BLaER1 (cell line): Measurements from ENCODE around the gene PCSK6.
A peak's percentile ranks its signal among the peaks of the same experiment; 100 is the strongest.

ENCODE experiments used
- H3K27ac ChIP-seq: shearing (Covaris generic); formaldehyde crosslinking; 2 replicates; pipeline ENCODE4 v1.8.1; 2022
- H3K27me3 ChIP-seq: shearing (Covaris generic); formaldehyde crosslinking; 2 replicates; pipeline ENCODE4 v1.8.1; 2022
- H3K36me3 ChIP-seq: shearing (Covaris generic); formaldehyde crosslinking; 2 replicates; pipeline ENCODE4 v1.8.1; 2022
- H3K4me1 ChIP-seq: shearing (Covaris generic); formaldehyde crosslinking; 2 replicates; pipeline ENCODE4 v1.8.1; 2022
- H3K4me2 ChIP-seq: shearing (Covaris generic); formaldehyde crosslinking; 2 replicates; pipeline ENCODE4 v1.8.1; 2022
- H3K4me3 ChIP-seq: shearing (Covaris generic); formaldehyde crosslinking; 2 replicates; pipeline ENCODE4 v1.8.1; 2022
- H3K9ac ChIP-seq: shearing (Covaris generic); formaldehyde crosslinking; 2 replicates; pipeline ENCODE4 v1.8.1; 2022
- H3K9me3 ChIP-seq: shearing (Covaris generic); formaldehyde crosslinking; 2 replicates; pipeline ENCODE4 v1.8.1; 2022
- H4K20me1 ChIP-seq: shearing (Covaris generic); formaldehyde crosslinking; 2 replicates; pipeline ENCODE4 v1.8.1; 2022
- Cebpa-rat ChIP-seq: shearing (Covaris generic); IDR thresholded peaks from 2 replicates; pipeline ENCODE4 v1.8.1; 2022

PCSK6 gene

DNA sequence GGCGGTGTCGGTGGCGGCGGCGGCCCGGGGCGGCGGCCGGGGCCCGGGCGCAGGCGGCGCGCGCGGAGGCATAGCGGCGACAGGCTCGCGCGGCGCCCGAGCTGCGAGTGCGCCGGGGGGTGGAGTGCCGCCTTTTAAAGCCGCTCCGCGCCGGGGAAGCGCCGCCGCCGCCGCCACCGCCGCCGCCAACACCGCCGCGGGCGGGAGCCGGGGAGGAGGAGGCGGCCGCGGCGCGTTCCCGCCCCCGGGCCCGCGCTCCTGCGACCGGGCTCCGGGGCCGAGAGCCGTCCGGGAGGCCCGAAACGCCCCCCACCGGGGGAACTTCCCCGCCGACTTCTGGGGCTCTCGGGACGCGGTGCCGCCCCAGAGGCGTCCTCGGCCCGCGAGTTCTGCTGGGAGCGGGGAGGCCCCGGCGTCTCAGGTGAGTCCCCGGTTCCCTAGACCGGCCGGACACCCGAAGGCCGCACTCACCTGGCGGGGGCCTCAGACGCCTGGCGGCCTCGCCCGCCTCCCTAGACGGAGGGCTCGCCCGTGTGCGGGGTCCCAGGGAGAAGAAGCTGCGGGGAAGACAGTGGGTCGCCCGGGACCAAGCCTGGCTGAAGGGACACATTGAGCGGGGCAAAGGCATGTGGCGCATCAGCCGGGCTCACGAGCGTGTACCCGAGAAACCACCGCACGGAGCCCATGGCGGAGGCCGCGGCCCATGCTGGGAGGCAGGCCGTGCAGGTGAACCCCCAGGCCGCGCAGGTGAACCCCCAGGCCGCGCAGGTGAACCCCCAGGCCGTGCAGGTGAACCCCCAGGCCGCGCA, at the start of gene PCSK6:
Gene PCSK6, minus strand, starts transcription at position 109 of the 809 bp plus-strand sequence. Its CDS starts 37 bp downstream, at position 72.
- peak within 1 kb of the TSS; percentile 68 for H3K4me3 ChIP-seq
- 0 out of 2 replicates have a peak within 1 kb of the TSS, but pooled peaks have one; percentile 38 for H3K27ac ChIP-seq
- no peaks in the 10 kb centered on the region for H3K9me3 ChIP-seq
- H3K4me1 ChIP-seq, result peaks cover 30% of the 10 kb centered on the region
- peak within 1 kb of the TSS; percentile 61; the same call in 1 of the 2 replicates for H3K9ac ChIP-seq
- H3K36me3 ChIP-seq, result no peaks in the 10 kb centered on the region
- peak within 1 kb of the TSS; percentile 93 for H3K4me2 ChIP-seq
- TF ChIP-seq Cebpa-rat, result no peak
- peaks cover 43% of the 10 kb centered on the region for H3K27me3 ChIP-seq
- H4K20me1 ChIP-seq, result 0 out of 2 replicates have a peak, but pooled peaks cover 13% of the 10 kb centered on the region

GRCh38 chr15:101538996-101539395, 49.5 kb upstream of the PCSK6 start:
- no peak for TF ChIP-seq Cebpa-rat
- Histone ChIP-seq H3K4me2 (no peak overlapping the region), H3K36me3 (no peaks in the 10 kb centered on the region), H3K9me3 (no peaks in the 10 kb centered on the region), H4K20me1 (no peaks in the 10 kb centered on the region), H3K4me1 (peaks cover 34% of the 10 kb centered on the region), H3K27me3 (no peaks in the 10 kb centered on the region), H3K9ac (no peak overlapping the region), H3K27ac (no peak overlapping the region), H3K4me3 (no peak overlapping the region)

GRCh38 chr15:101538177-101538576, 48.7 kb upstream of the PCSK6 start:
- Histone ChIP-seq H3K27me3 (no peaks in the 10 kb centered on the region), H3K9ac (no peak overlapping the region), H3K9me3 (no peaks in the 10 kb centered on the region), H4K20me1 (no peaks in the 10 kb centered on the region), H3K36me3 (no peaks in the 10 kb centered on the region), H3K4me1 (peaks cover 41% of the 10 kb centered on the region), H3K4me3 (no peak overlapping the region), H3K4me2 (peak overlapping the region; percentile 87), H3K27ac (peak overlapping the region; percentile 56)
- no peak for TF ChIP-seq Cebpa-rat

DNA sequence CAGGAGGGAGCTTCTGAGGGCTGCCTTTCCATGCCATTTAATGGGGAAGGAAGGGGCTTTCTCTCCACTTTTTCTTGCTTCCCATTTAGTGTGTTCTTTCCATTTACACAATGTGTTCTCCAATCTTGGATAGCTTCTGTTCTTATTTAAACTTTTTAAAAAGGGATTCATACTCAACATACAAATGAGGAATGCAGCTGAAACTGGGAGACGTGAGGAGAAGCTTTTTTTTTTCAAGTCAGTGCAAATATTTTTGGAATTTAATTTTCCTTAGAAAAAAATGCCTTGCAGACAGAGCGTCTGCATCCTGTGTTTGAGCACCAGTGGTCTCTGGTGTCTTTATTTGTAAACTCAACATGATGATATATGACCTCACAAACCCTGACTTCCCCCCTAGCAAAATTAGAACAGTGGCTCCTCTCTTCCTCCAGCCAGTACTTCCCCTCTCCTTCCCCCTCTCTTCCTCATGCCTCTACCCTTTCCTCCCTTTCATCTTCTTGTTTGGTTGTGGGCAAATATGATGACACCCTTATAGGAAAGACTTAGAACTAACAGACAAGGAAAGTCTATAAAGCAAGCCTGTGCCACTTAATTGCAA, 48.1 kb upstream of the PCSK6 start:
- H3K9ac ChIP-seq, result peak overlapping the region; percentile 2; the same call in 1 of the 2 replicates
- H3K4me1 ChIP-seq, result peaks cover 47% of the 10 kb centered on the region
- no peak for TF ChIP-seq Cebpa-rat
- H3K4me2 ChIP-seq, result peak overlapping the region; percentile 87
- H3K36me3 ChIP-seq, result no peaks in the 10 kb centered on the region
- no peaks in the 10 kb centered on the region for H3K9me3 ChIP-seq
- H4K20me1 ChIP-seq, result no peaks in the 10 kb centered on the region
- no peak overlapping the region for H3K4me3 ChIP-seq
- H3K27me3 ChIP-seq, result no peaks in the 10 kb centered on the region
- H3K27ac ChIP-seq, result peak overlapping the region; percentile 56

DNA sequence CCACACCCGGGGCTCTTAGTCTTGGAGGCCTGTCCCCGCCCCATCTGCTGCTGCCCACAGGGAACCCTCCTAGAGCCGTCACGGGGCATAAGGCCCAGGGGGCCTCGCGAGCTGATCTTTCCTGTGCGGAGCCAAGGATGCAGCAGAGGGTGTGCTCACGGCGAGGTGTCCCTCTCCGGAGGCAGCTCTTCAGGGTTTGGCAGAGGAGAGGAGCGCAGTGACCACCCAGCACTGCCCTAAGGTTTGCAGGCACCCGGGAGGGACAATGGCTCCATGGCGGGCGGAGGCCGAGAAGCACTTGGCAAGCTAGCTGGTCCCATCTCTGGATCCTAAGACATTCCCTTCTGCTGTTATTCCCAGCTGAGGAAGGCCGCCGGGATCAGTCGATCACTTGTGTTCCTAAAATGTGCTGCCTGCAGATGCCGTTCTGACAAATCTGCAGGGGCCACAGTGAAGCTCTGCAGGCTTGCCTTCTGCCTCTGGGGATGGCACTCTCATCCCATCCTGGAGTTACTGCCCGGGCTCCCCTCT, 47.4 kb upstream of the PCSK6 start:
- H3K4me2 ChIP-seq, result peak overlapping the region; percentile 87
- no peaks in the 10 kb centered on the region for H3K27me3 ChIP-seq
- H3K36me3 ChIP-seq, result no peaks in the 10 kb centered on the region
- H3K27ac ChIP-seq, result peak overlapping the region; percentile 56
- no peak for TF ChIP-seq Cebpa-rat
- H3K4me3 ChIP-seq, result no peak overlapping the region
- H3K4me1 ChIP-seq, result peaks cover 48% of the 10 kb centered on the region
- H3K9ac ChIP-seq, result peak overlapping the region; percentile 2; the same call in 1 of the 2 replicates
- no peaks in the 10 kb centered on the region for H3K9me3 ChIP-seq
- H4K20me1 ChIP-seq, result no peaks in the 10 kb centered on the region

DNA sequence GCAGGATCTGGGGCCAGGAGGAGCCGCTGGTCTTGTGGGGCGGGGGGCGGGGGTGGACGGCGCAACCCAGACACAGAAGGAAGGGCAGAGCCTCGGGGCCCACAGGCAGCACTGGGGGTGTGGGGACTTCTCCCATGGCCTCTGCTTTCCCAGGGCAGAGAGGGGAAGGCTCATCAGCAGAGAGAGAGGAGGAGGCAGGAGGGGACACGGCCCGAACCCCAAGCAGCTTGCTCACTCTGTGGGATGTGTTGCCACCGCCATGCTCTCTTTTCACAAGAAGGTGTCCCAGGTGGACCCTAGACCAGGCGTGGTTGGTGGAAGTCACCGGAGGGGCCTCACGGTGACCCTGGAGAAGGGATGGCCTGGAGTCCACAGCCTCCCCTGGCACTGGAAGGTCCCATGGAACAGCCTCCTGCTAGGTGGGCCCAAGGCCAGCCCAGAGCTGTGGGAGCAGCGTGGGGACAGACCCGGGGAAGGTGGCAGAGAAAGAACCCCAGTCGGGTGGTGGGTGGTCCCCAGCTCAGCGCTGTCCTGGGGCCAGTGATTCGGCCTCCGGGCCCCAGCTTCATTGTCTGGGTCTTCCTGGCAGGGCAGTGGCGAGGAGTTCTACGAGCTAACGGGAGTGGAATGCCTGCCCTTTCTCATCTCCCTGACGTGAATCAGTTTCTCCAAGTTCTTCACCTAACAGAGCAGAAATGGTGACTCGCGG, 46.8 kb upstream of the PCSK6 start:
- no peak overlapping the region for H3K4me3 ChIP-seq
- H3K4me1 ChIP-seq, result peaks cover 51% of the 10 kb centered on the region
- H3K4me2 ChIP-seq, result peak overlapping the region; percentile 87
- no peaks in the 10 kb centered on the region for H4K20me1 ChIP-seq
- H3K36me3 ChIP-seq, result no peaks in the 10 kb centered on the region
- H3K27ac ChIP-seq, result peak overlapping the region; percentile 56; the same call in 1 of the 2 replicates
- no peak for TF ChIP-seq Cebpa-rat
- no peaks in the 10 kb centered on the region for H3K9me3 ChIP-seq
- no peaks in the 10 kb centered on the region for H3K27me3 ChIP-seq
- H3K9ac ChIP-seq, result peak overlapping the region; percentile 2; the same call in 1 of the 2 replicates

GRCh38 chr15:101535170-101535902, 45.8 kb upstream of the PCSK6 start:
- Histone ChIP-seq H3K36me3 (no peaks in the 10 kb centered on the region), H3K9me3 (no peaks in the 10 kb centered on the region), H4K20me1 (no peaks in the 10 kb centered on the region), H3K9ac (no peak overlapping the region), H3K27ac (no peak overlapping the region), H3K4me2 (no peak overlapping the region), H3K4me3 (no peak overlapping the region), H3K4me1 (peaks cover 60% of the 10 kb centered on the region), H3K27me3 (no peaks in the 10 kb centered on the region)
- TF ChIP-seq Cebpa-rat, result no peak

DNA sequence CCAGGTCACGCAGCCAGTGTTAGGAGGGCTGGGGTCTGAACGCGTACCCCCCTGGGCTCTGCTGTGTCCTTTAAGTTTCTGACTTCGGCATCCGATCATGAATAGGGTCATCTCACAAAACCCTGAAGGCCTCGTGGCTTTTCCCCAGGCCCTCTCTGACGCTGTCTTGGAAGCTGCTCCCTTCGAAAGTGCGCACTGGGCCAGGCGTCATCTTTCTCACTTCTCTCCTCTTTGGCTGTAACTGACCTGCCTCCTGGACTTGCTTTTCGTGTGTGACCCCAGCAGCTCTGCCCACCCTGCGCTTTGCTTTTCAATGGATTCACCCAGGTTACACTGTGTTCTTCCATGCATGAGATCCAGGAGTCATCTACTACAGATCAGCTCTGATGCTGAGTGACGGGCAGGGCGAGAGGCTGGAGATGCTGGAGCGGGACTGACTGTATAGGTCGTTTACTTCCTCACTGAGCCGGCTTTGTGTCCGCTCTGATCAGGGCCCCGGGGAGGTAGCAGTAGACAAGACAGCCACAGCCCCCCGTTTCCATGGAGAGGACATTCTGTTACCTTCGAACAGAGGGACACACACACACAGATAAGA, 45.0 kb upstream of the PCSK6 start:
- Histone ChIP-seq H3K4me2 (no peak overlapping the region), H3K27ac (no peak overlapping the region), H3K4me3 (no peak overlapping the region), H3K9ac (no peak overlapping the region), H3K4me1 (peaks cover 60% of the 10 kb centered on the region), H3K9me3 (no peaks in the 10 kb centered on the region), H3K27me3 (no peaks in the 10 kb centered on the region), H4K20me1 (no peaks in the 10 kb centered on the region), H3K36me3 (no peaks in the 10 kb centered on the region)
- TF ChIP-seq Cebpa-rat, result no peak
